A549 (cell line): ENCODE measurements around the gene TPRG1L. TPM values are rescaled to one million over a fixed set of nuclear protein-coding genes. Genes with fewer than 3 reads are reported as not detected.

ENCODE experiments used
- ATAC-seq, 2 experiments: fragments of 200-7000 bp in 1 of 2; fragments of >200 bp in 1 of 2; cut with Nextera tagmentation in 1 of 2; cut with Tn5 transposase in 1 of 2; 3 replicates each; pipeline versions ENCODE4 v1.8.0 to v1.9.1; 2018 to 2020; ENCODE audit warnings: mild to moderate bottlenecking in 1 of 2, moderate library complexity in 1 of 2
- CTCF ChIA-PET: fragments of 300-600 bp; sonication (Branson Sonifier 250); formaldehyde crosslinking; extraction: SDS; loops from one replicate; lab custom pipeline; 2021; ENCODE audit warnings: antibody characterized with exemption, inconsistent platforms; lab: Yijun Ruan, JAX
- POLR2A ChIA-PET: fragments of 350-600 bp; formaldehyde crosslinking; extraction: SDS; loops from one replicate; lab custom pipeline; 2021; ENCODE audit warnings: antibody characterized with exemption, inconsistent platforms; lab: Yijun Ruan, JAX
- DNase-seq, 2 experiments: peaks; one replicate each; pipeline versions ENCODE4 v3.0.0 to v3.0.0-alpha.2; 2011 to 2016; ENCODE audit warnings: low read depth in 1 of 2, low spot score in 1 of 2
- FAIRE-seq: peaks from 2 replicates; lab custom pipeline; 2011; peaks lifted over from hg19 to GRCh38; lab: Jason Lieb, UNC
- H3K27ac ChIP-seq, 2 experiments: fragments of >200 bp; sonication (Bioruptor Twin); formaldehyde crosslinking; 3 replicates each; pipeline ENCODE4 v1.5.1; 2016 to 2017
- H3K4me1 ChIP-seq: fragments of >200 bp; sonication (Bioruptor Twin); formaldehyde crosslinking; 3 replicates; pipeline ENCODE4 v1.6.1; 2016
- H3K4me2 ChIP-seq: fragments of >200 bp; sonication (Bioruptor Twin); formaldehyde crosslinking; 3 replicates; pipeline ENCODE4 v1.6.1; 2016
- H3K4me3 ChIP-seq: fragments of >200 bp; sonication (Bioruptor Twin); formaldehyde crosslinking; 3 replicates; pipeline ENCODE4 v1.5.1; 2016
- H3K9me3 ChIP-seq: fragments of >200 bp; sonication (Bioruptor Twin); formaldehyde crosslinking; 3 replicates; pipeline ENCODE4 v1.6.1; 2016
- CBX8 ChIP-seq: fragments of 200-600 bp; sonication (generic); IDR thresholded peaks from 2 replicates; pipeline ENCODE4 v1.6.1; 2016
- CEBPB ChIP-seq, 2 experiments: fragments of >200 bp in 1 of 2; sonication (Bioruptor Twin) in 1 of 2; formaldehyde crosslinking in 1 of 2; IDR thresholded peaks; 2 replicates each; pipeline ENCODE4 v1.6.1; 2012 to 2016
- CHD2 ChIP-seq: fragments of 150-350 bp; IDR thresholded peaks from 2 replicates; pipeline ENCODE4 v1.6.1; 2014; ENCODE audit warnings: low read length; ENCODE audit not compliant: partially characterized antibody
- CTCF ChIP-seq: fragments of >200 bp; sonication (Bioruptor Twin); formaldehyde crosslinking; IDR thresholded peaks from 3 replicates; pipeline ENCODE4 v1.5.1; 2016
- EHF ChIP-seq: fragments of 250-450 bp; sonication (Bioruptor Pico); IDR thresholded peaks from 2 replicates; pipeline ENCODE4 v1.5.0; 2020; ENCODE audit warnings: mild to moderate bottlenecking
- ESRRA ChIP-seq: fragments of 150-350 bp; IDR thresholded peaks from 2 replicates; pipeline ENCODE4 v1.6.1; 2014; ENCODE audit warnings: mild to moderate bottlenecking, low read length, borderline replicate concordance
- GATA3 ChIP-seq: IDR thresholded peaks from 2 replicates; pipeline ENCODE4 v1.6.1; 2012; ENCODE audit warnings: borderline replicate concordance
- HDAC2 ChIP-seq: fragments of 200-600 bp; sonication (generic); IDR thresholded peaks from 2 replicates; pipeline ENCODE4 v1.6.1; 2016
- HES2 ChIP-seq: fragments of >200 bp; sonication (Bioruptor Twin); formaldehyde crosslinking; IDR thresholded peaks from 2 replicates; pipeline ENCODE4 v1.6.1; 2016
- HEYL ChIP-seq: fragments of 250-450 bp; sonication (Bioruptor Pico); IDR thresholded peaks from 2 replicates; pipeline ENCODE4 v1.8.0; 2021; ENCODE audit warnings: mild to moderate bottlenecking, moderate library complexity
- HOXA7 ChIP-seq: fragments of 250-450 bp; sonication (Bioruptor Pico); IDR thresholded peaks from 2 replicates; pipeline ENCODE4 v1.5.0; 2020; ENCODE audit warnings: mild to moderate bottlenecking, moderate library complexity
- HOXB13 ChIP-seq: fragments of 250-450 bp; sonication (Bioruptor Pico); IDR thresholded peaks from 2 replicates; pipeline ENCODE4 v1.5.0; 2020; ENCODE audit warnings: low read depth, mild to moderate bottlenecking, moderate library complexity
- JUNB ChIP-seq: fragments of >200 bp; sonication (Bioruptor Twin); formaldehyde crosslinking; IDR thresholded peaks from 2 replicates; pipeline ENCODE4 v1.6.1; 2016
- MAFK ChIP-seq: fragments of 450-650 bp; IDR thresholded peaks from 2 replicates; pipeline ENCODE4 v1.6.1; 2014; ENCODE audit not compliant: partially characterized antibody
- NFE2L2 ChIP-seq: fragments of 150-350 bp; conservative IDR thresholded peaks from 2 replicates; pipeline ENCODE4 v1.6.1; 2014; ENCODE audit warnings: low read length
- NPAS2 ChIP-seq: fragments of 250-450 bp; sonication (Bioruptor Pico); IDR thresholded peaks from 2 replicates; pipeline ENCODE4 v1.8.0; 2022; ENCODE audit warnings: mild to moderate bottlenecking, moderate library complexity, borderline replicate concordance
- RAD21 ChIP-seq, 2 experiments: fragments of >200 bp in 1 of 2; sonication (Bioruptor Twin) in 1 of 2; formaldehyde crosslinking in 1 of 2; IDR thresholded peaks in 1 of 2; conservative IDR thresholded peaks in 1 of 2; 2 replicates in 1 of 2; 3 replicates in 1 of 2; pipeline ENCODE4 v1.6.1; 2012 to 2018; ENCODE audit warnings: inconsistent platforms in 1 of 2
- RFX5 ChIP-seq: fragments of 450-650 bp; IDR thresholded peaks from 2 replicates; pipeline ENCODE4 v1.7.1; 2014; ENCODE audit warnings: antibody characterized with exemption, mild to moderate bottlenecking, moderate library complexity
- RNF2 ChIP-seq: fragments of 200-600 bp; sonication (generic); IDR thresholded peaks from 2 replicates; pipeline ENCODE4 v1.6.1; 2016; ENCODE audit warnings: low read depth, mild to moderate bottlenecking, antibody characterized with exemption, moderate library complexity, borderline replicate concordance
- SREBF2 ChIP-seq: fragments of 450-650 bp; IDR thresholded peaks from 2 replicates; pipeline ENCODE4 v1.6.1; 2014; ENCODE audit warnings: mild to moderate bottlenecking, moderate library complexity
- TP53 ChIP-seq: fragments of 250-450 bp; sonication (Bioruptor Pico); IDR thresholded peaks from 2 replicates; pipeline ENCODE4 v1.5.0; 2021; ENCODE audit warnings: mild to moderate bottlenecking, moderate library complexity
- USF2 ChIP-seq: fragments of 450-650 bp; IDR thresholded peaks from 2 replicates; pipeline ENCODE4 v1.6.1; 2014; ENCODE audit warnings: antibody characterized with exemption
- ZSCAN20 ChIP-seq: fragments of 250-450 bp; sonication (Bioruptor Pico); IDR thresholded peaks from 2 replicates; pipeline ENCODE4 v1.8.0; 2022; ENCODE audit warnings: mild to moderate bottlenecking, moderate library complexity
- WGBS: methylation state at CpG from one replicate; pipeline ENCODE4 v1.1.6; 2017; ENCODE audit errors: missing lambda C conversion rate; 5-methylcytosine and 5-hydroxymethylcytosine counted together
- polyA plus RNA-seq, 4 experiments: library from polyadenylated mRNA; depleted of rRNA in 3 of 4; stranded (reverse); fragments of >200 nt; fragmentation: RNase III in 1 of 4; extraction: RNeasy Plus Mini Kit Qiagen cat#74134 plus additional on column Dnase treatment in 1 of 4; gene quantifications; 2 replicates in 3 of 4; 3 replicates in 1 of 4; pipeline ENCODE4 v1.2.3, GENCODE V29; 2011 to 2017
- TF ChIP-seq, protein P1 (sequence below): IDR thresholded peaks from 2 replicates; pipeline ENCODE4 v1.6.1; 2012; ENCODE audit warnings: low read depth, borderline replicate concordance
- TF ChIP-seq, protein P2 (sequence below): fragments of 250-450 bp; sonication (Bioruptor Pico); IDR thresholded peaks from 2 replicates; pipeline ENCODE4 v1.5.0; 2021; ENCODE audit warnings: mild to moderate bottlenecking, moderate library complexity, borderline replicate concordance

The TPRG1L gene
- polyA plus RNA-seq, 2 of the 4 experiments (the other 2 are of a cell fraction) = 13.1 to 20.1 TPM

- no peak for DNase-seq
- ATAC-seq = no peak
- TF ChIP-seq ZSCAN20 (CRISPR knock-in tag) = no peak
- no peak for TF ChIP-seq HEYL (CRISPR knock-in tag)
- TF ChIP-seq ESRRA = no peak
- TF ChIP-seq JUNB = no peak
- no peak for TF ChIP-seq RFX5
- no peak for TF ChIP-seq MAFK
- TF ChIP-seq HOXB13 = no peak
- TF ChIP-seq SREBF2 = no peak
- CTCF ChIA-PET = interaction anchor here (0.8 kb wide), 1 partner anchor 22 kb away, joined by 4 read pairs; no protein-coding TSS in a partner anchor
- Histone ChIP-seq H3K9me3 (no peaks in the 10 kb centered on the region), H3K4me2 (no peak overlapping the region), H3K4me1 (peaks cover 7% of the 10 kb centered on the region), H3K27ac (no peak overlapping the region), H3K4me3 (no peak overlapping the region)
- POLR2A ChIA-PET = no interaction called here
- no peak for FAIRE-seq
- WGBS = 85% methylated on average over 20 of the region's 25 CpGs
These were observed 48.7 kb downstream of the TPRG1L start for GRCh38 chr1:3673381-3674099.

DNA sequence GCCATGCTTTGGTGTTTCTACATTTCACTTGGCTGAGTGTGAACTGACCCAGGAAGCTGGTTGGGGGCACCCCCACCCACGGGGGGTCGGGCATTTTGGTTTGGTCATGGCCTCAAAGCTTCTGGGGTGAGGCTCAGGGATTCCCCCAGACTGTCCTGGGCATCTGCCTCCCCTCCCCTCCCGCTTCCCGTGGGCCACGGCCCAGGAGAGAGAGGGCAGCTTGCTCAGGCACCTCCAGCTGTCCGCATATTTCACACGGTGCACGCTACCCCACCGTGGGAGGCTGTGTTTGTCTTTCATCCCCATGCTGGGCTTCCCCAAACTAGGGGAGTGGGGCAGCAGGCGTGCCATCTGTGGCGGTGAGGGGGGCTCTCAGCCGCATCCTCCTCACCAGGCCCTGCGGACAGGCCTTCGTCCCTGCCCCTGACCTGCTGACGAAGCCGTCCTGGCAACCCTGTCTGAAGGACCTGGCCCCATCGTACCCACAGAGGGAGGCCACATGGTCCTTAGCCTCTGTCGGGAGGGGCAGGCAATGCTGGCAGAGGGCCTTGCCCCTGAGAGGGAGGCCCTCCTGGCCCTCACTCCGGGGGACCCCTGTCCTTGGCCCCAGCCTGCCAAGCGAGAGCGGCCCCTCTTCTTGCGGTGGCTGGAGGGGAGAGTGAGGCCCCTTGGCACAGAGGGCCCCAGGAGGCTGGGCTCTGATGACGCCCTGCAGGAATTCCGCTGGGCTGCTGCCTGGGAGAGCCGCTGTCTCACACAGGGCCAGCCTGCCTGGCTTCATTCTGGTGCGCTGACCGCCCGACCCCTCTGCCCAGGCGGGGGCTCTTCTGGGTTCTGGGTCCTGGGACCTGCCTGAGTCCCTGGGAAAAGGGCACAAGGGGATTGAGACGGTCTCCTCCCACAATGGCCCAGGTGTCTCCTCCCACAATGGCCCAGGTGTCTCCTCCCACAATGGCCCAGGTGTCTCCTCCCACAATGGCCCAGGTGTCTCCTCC is 49.6 kb downstream of the TPRG1L start:
- ATAC-seq (no peak), DNase-seq (no peak), FAIRE-seq (no peak)
- H3K9me3 ChIP-seq = no peaks in the 10 kb centered on the region
- CTCF ChIA-PET = interaction anchor here (0.8 kb wide), 1 partner anchor 21 kb away, joined by 4 read pairs; no protein-coding TSS in a partner anchor
- POLR2A ChIA-PET = no interaction called here
- H3K4me2 ChIP-seq = no peak overlapping the region
- H3K4me3 ChIP-seq = no peak overlapping the region
- no peaks in the 10 kb centered on the region for H3K4me1 ChIP-seq
- TF ChIP-seq ESRRA (no peak), RAD21 (conservative IDR thresholded peaks at IDR 0.05 in 1 of 2, IDR thresholded peaks at IDR 0.05 in 1 of 2) (no peak), CBX8 (no peak), TP53 (CRISPR knock-in tag) (no peak), RNF2 (no peak), SREBF2 (no peak), CTCF (no peak), NPAS2 (CRISPR knock-in tag) (no peak), HOXA7 (no peak), RFX5 (no peak), NFE2L2 (no peak), HDAC2 (no peak), EHF (no peak), GATA3 (no peak)
- TF ChIP-seq, protein P1, sequence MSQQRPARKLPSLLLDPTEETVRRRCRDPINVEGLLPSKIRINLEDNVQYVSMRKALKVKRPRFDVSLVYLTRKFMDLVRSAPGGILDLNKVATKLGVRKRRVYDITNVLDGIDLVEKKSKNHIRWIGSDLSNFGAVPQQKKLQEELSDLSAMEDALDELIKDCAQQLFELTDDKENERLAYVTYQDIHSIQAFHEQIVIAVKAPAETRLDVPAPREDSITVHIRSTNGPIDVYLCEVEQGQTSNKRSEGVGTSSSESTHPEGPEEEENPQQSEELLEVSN = no peak
- WGBS = 78% methylated on average over 19 of the region's 30 CpGs
- H3K27ac ChIP-seq = no peak overlapping the region

- H3K4me1 ChIP-seq = no peaks in the 10 kb centered on the region
- no peak overlapping the region for H3K4me2 ChIP-seq
- POLR2A ChIA-PET = no interaction called here
- DNase-seq (no peak), FAIRE-seq (no peak)
- H3K4me3 ChIP-seq = no peak overlapping the region
- TF ChIP-seq HOXB13 (no peak), SREBF2 (no peak), GATA3 (no peak), CHD2 (no peak), ZSCAN20 (CRISPR knock-in tag) (no peak), USF2 (no peak), HES2 (no peak), MAFK (no peak), CEBPB (IDR thresholded peaks at IDR 0.05) (no peak)
- TF ChIP-seq, protein P2, sequence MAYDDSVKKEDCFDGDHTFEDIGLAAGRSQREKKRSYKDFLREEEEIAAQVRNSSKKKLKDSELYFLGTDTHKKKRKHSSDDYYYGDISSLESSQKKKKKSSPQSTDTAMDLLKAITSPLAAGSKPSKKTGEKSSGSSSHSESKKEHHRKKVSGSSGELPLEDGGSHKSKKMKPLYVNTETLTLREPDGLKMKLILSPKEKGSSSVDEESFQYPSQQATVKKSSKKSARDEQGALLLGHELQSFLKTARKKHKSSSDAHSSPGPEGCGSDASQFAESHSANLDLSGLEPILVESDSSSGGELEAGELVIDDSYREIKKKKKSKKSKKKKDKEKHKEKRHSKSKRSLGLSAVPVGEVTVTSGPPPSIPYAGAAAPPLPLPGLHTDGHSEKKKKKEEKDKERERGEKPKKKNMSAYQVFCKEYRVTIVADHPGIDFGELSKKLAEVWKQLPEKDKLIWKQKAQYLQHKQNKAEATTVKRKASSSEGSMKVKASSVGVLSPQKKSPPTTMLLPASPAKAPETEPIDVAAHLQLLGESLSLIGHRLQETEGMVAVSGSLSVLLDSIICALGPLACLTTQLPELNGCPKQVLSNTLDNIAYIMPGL (CRISPR knock-in tag) = no peak
- TF ChIP-seq, all 56 proteins: peak for 0
- CTCF ChIA-PET = no interaction called here
- H3K9me3 ChIP-seq = no peaks in the 10 kb centered on the region
- H3K27ac ChIP-seq = no peak overlapping the region
- 81% methylated on average over 6 of the region's 11 CpGs for WGBS
- ATAC-seq = no peak
These were observed 50.6 kb downstream of the TPRG1L start for GRCh38 chr1:3675436-3675835.
